ENCODE measurements around the gene SHANK2. TPM values are rescaled to one million over a fixed set of nuclear protein-coding genes. Genes with fewer than 3 reads are reported as not detected.

Gene SHANK2
- total and polyA plus RNA-seq, 2 donors (not counting 3 experiments of a cell fraction or from before 2014, with no cell fraction given), result not detected

DNA sequence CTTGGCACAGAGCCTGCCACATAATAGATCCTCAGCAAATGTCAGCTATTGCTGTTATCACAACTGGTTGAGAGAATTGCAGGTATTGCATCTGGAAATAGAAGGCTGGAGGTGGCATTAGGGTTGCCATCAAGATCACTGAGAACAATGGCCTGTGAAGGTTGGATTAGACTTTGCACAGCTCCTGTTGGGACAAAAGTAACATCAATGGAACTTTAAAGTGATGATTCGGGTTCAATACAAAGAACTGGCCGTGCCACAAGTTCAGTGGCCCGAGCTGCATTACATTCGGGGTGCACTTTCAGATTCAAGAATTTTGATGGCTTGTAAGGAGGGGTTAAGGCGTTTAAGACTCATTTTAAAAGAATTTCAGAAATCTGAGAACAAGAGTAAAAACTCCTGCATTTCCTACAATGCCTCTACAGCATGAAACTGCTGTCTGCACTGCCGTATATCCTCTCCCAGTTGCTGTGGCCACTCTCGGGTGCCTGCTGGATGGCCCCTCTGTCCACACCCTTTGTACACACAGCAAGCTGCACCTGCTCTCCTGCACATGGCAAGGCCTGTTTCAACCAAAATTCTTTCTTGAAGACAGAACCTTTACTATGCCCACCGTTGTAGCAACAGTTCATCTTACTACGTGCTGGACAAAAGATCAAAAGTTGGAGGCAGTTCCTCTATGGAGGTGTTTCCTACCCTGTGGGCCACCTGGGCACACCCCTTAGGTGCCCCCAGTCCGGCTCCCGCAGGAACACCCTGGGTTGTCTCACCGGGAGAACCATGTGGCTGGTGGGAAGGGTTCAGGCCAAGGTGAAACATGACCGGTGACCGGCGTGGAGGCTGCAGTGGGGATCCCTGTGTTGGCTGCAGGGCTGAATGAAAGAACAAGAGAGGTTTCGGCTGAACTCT, 17.5 kb upstream of the SHANK2 start:
- Histone ChIP-seq H3K79me2 (ENCODE audit: control insufficient read depth, insufficient read depth, low read length) (no peaks in the 10 kb centered on the region), H3K4me1 (ENCODE audit: control insufficient read depth, extremely low read depth, insufficient read depth, low read length) (no peaks in the 10 kb centered on the region), H3K4me2 (ENCODE audit: insufficient read depth, low read length) (no peak overlapping the region), H4K20me1 (replicated peaks; ENCODE audit: control insufficient read depth, extremely low read depth, insufficient read depth, low read length) (no peaks in the 10 kb centered on the region), H3K27me3 (ENCODE audit: control insufficient read depth in 2 of 2, insufficient read depth in 2 of 2, low read length in 2 of 2) (no peaks in the 10 kb centered on the region), H3K9me3 (replicated peaks; ENCODE audit: control insufficient read depth, insufficient read depth, low read length) (peaks cover 4% of the 10 kb centered on the region), H2AFZ (ENCODE audit: low read depth, low read length) (no peak overlapping the region), H3K9ac (replicated peaks; ENCODE audit: extremely low read depth, insufficient read depth, low read length) (no peak overlapping the region), H3K27ac (ENCODE audit: insufficient read depth, low read depth, low read length) (no peak overlapping the region), H3K4me3 (replicated peaks in 1 of 3; ENCODE audit: insufficient read depth in 1 of 3, low read depth in 1 of 3, low read length in 3 of 3) (no peak overlapping the region), H3K36me3 (ENCODE audit: control insufficient read depth in 2 of 2, extremely low read depth in 1 of 2, insufficient read depth in 2 of 2, low read length in 2 of 2) (no peaks in the 10 kb centered on the region), H3K9me1 (replicated peaks; ENCODE audit: control insufficient read depth, extremely low read depth, insufficient read depth, low read length) (no peaks in the 10 kb centered on the region)
- dilution Hi-C loops (cut with MboI; ENCODE audit: extremely low pct_ligation_motif_present, low sequenced_read_pairs) (no loop called here), intact Hi-C loops (cut with micrococcal nuclease) (no loop called here)
- TF ChIP-seq MYC (IDR thresholded peaks at IDR 0.05; ENCODE audit: low read depth, low read length) (no peak), JUN (IDR thresholded peaks at IDR 0.05; ENCODE audit: borderline replicate concordance, insufficient read depth, insufficient read length, low read depth) (no peak), POLR2A (IDR thresholded peaks at IDR 0.05; ENCODE audit: low read depth, low read length) (no peak), POLR2AphosphoS5 (IDR thresholded peaks at IDR 0.05; ENCODE audit: insufficient read depth, low read depth, low read length) (no peak), EZH2 (IDR thresholded peaks at IDR 0.05; ENCODE audit: borderline replicate concordance, low read depth, low read length, severe bottlenecking) (no peak), GATA2 (IDR thresholded peaks at IDR 0.05; ENCODE audit: insufficient read depth, insufficient read length, low read depth, low read length) (no peak), FOS (IDR thresholded peaks at IDR 0.05; ENCODE audit: borderline replicate concordance, insufficient read depth, low read length) (no peak)
- TF ChIP-seq, protein P1, sequence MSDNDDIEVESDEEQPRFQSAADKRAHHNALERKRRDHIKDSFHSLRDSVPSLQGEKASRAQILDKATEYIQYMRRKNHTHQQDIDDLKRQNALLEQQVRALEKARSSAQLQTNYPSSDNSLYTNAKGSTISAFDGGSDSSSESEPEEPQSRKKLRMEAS (IDR thresholded peaks at IDR 0.05; ENCODE audit: insufficient read depth, insufficient read length), result no peak
- TF ChIP-seq, protein P2, sequence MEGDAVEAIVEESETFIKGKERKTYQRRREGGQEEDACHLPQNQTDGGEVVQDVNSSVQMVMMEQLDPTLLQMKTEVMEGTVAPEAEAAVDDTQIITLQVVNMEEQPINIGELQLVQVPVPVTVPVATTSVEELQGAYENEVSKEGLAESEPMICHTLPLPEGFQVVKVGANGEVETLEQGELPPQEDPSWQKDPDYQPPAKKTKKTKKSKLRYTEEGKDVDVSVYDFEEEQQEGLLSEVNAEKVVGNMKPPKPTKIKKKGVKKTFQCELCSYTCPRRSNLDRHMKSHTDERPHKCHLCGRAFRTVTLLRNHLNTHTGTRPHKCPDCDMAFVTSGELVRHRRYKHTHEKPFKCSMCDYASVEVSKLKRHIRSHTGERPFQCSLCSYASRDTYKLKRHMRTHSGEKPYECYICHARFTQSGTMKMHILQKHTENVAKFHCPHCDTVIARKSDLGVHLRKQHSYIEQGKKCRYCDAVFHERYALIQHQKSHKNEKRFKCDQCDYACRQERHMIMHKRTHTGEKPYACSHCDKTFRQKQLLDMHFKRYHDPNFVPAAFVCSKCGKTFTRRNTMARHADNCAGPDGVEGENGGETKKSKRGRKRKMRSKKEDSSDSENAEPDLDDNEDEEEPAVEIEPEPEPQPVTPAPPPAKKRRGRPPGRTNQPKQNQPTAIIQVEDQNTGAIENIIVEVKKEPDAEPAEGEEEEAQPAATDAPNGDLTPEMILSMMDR (IDR thresholded peaks at IDR 0.05; ENCODE audit: extremely low read depth in 1 of 2, insufficient read depth in 1 of 2, low read depth in 1 of 2, low read length in 2 of 2), result no peak
- FAIRE-seq, result no peak
- DNase-seq (ENCODE audit: low read depth, low spot score), result no peak
- CTCF ChIA-PET, result no interaction called here
- no TSS peak for BruUV-seq (replicated peaks)
- POLR2A ChIA-PET, result no interaction called here

All from endothelial cell of umbilical vein (primary cell).